Left cardiac atrium (tissue), 4 donors: ENCODE data around the gene RGS6. TPM values are rescaled to one million over a fixed set of nuclear protein-coding genes. Genes with fewer than 3 reads are reported as not detected.
A peak's percentile ranks its signal among the peaks of the same experiment; 100 is the strongest.

Source experiments
- ATAC-seq, 2 donors: fragments of 200-7000 bp; cut with Tn5 transposase; one replicate each; pipeline ENCODE4 v1.9.1; 2020; ENCODE audit warnings: mild to moderate bottlenecking in 2 of 2, moderate library complexity in 2 of 2
- DNase-seq: peaks from one replicate; pipeline ENCODE4 v3.0.0-alpha.2; 2020
- intact Hi-C, 2 donors: fragments of 100-400 bp; cut with DNase I; formaldehyde crosslinking; loops; one replicate each; pipeline versions ENCODE4 v1.14.1 to v1.15.1; 2022 to 2023
- total RNA-seq, 2 donors: library from RNA; stranded (reverse); fragmentation: NEBNext Ultra II Directional; extraction: Animal tissue kit (Norgen Biotek cat#: 25700); gene quantifications; one replicate each; pipeline ENCODE4 v1.2.1, GENCODE V29; 2021
- donor health status: DM: no; HTN: yes; CAD: no.
- donor health status: DM: no; HTN: yes; CAD: no; lungs with severe emphysema.
- donor health status: DM: yes; HTN: yes; CAD: no.
- donor health status: Dilated cardiomyopathy.

Gene RGS6
- total RNA-seq, 2 donors from 2014 or later, result 12.4 to 18.5 TPM

GRCh38 chr14:72519543-72519942 lies 587.3 kb downstream of the RGS6 start:
- ATAC-seq (no peak), DNase-seq (no peak)
- intact Hi-C loops, result loop anchor here (2.0 to 5.0 kb wide), 2 partner anchors 385 to 428 kb away; no protein-coding TSS in a partner anchor

GRCh38 chr14:72521045-72521444 lies 588.8 kb downstream of the RGS6 start:
- no peak for ATAC-seq
- intact Hi-C loops, result no loop called here
- DNase-seq, result no peak

DNA sequence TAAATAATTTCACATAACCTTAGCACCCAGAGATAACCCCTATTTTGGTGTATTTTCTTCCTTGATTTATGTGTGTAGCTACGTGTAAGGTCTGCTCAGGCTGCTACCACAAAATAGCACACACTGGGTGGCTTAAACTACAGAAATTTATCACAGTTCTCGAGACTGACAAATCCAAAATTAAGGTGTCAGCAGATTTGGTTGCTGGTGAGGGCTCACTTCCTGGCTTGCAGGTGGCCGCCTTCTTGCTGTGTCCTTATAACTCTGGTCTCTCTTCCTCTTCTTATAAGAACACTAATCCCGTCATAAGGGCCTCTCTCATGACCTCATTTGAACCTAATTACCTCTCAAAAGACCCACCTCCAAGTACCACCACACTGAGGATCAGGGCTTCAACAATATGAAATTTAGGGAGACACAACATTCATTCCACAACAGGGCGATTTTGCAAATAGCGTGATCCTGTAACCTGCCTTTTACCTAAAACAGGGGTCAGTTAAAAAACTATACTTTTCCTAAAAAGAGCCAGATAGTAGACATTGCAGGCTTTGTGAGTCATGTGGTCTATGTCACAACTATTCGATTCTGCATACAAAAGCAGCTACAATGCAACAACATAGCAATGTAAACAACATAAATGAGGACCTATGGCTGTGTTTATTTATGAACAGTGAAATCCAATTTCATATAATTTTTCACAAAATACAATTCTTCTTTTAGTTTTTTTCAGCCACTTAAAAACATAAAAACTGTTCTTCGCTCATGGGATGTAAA lies 589.9 kb downstream of the RGS6 start:
- ATAC-seq (no peak), DNase-seq (no peak)
- intact Hi-C loops, result no loop called here

GRCh38 chr14:72522847-72523246 lies 590.6 kb downstream of the RGS6 start:
- no peak for ATAC-seq
- no peak for DNase-seq
- intact Hi-C loops, result no loop called here

DNA sequence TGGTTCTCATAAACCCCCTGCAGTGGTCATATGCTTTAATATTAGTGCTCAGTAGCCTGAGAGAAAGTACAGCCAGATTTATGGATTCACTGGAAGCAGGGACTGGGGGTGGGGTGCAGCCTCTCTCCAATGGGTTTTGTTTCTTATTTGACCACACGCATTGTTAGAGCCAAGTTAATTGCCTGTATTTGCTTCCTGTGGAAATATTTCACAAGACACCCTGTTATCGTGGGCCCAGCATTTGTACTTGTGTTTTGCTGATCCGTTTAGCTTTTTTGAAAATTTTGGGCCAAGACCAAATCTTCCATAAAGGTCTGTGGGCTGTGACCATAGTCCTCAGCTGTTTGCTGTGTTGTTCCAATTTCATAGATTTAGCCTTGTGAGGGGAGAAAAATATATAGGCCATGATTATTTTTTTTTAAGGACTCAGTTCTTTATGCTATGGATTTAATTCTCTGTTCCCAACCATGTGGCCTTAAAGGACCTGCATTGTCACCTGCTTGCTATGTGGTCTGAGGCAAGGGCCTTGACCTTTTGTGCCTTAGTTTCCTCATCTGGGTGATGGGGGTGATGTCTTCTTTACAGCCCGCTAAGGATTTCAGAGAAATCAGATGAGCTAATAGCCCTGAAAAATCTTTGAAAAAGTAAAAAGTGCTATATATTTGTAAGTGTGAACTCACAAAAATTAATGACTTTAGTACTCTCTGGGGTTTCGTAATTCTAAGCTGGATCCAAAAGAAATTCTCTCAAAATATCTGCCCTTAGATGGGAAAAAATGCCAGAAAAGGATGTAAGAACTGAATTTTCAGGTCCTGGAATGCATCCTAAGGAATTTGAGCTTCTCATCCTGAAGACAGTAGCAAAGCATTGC lies 591.4 kb downstream of the RGS6 start:
- DNase-seq (no peak), ATAC-seq (peak in 1 of 2 donors; percentile 63)
- intact Hi-C loops, result no loop called here

- no peak for ATAC-seq
- intact Hi-C loops, result no loop called here
- DNase-seq, result no peak
Measured at GRCh38 chr14:72524295-72524629, 592.0 kb downstream of the RGS6 start.

GRCh38 chr14:72525087-72525915 lies 593.1 kb downstream of the RGS6 start:
- DNase-seq (no peak), ATAC-seq (no peak)
- intact Hi-C loops, result no loop called here

DNA sequence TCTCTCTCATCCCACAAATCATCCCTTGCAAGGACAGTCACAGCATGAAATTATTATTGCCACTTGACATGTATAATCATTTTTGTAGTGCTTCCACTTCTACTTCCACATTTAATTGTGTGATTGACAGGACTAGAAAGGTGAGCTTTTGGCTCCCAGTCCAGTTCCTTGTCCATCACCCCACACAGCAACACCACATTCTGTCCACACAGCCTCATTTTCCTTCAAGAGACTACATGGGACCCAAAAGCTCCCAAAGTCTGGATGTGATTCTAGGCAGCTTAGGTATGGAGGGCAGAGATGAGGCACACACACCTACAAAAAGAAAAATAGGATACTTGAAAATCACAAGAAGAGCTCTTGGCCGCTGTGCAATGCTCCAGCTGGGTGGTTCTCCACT lies 595.4 kb downstream of the RGS6 start:
- intact Hi-C loops, result no loop called here
- no peak for DNase-seq
- ATAC-seq, result no peak

DNA sequence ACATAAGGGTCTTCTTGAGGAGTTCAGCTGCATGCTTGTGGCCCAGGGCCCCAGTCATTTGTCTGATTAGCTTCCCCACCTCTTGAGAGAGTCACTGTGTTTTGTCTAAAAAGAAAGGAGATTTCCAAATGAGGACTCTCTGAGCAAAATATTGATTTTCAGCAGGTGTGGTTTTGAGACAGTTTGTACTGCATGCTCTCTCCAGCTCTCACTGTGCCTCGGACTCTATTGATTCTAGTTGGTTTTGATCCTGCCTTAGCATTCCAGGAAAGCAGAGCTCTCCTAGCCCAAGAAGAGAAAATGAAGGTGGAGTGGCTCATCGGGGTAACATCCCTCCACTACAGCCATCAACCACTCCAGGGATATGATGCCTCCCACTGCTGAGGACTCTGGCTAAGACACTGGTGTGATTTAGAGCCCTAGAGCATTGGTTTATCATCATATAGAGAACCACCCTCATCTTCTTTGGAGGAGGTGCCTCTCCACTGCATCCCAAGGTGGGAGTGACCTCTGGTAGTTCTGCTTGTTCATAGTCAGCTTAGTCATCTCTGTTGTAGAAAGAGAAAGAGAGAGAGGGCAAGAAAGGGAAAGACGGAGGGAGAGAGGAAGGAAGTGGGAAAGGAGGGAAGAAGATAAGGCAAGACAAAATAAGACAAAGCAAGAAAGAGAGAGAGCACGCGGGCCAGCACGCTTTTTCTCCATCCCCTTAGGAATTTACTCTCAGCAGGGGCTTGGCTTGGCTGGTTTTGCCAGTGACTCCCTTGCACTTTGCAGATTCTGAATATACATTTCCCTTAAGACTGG lies 596.0 kb downstream of the RGS6 start:
- ATAC-seq (no peak), DNase-seq (no peak)
- intact Hi-C loops, result no loop called here

GRCh38 chr14:72528863-72529175 lies 596.6 kb downstream of the RGS6 start:
- DNase-seq, result no peak
- no peak for ATAC-seq
- intact Hi-C loops, result no loop called here

- ATAC-seq (no peak), DNase-seq (no peak)
- intact Hi-C loops, result no loop called here
Measured at GRCh38 chr14:72532686-72533454, 600.6 kb downstream of the RGS6 start.

DNA sequence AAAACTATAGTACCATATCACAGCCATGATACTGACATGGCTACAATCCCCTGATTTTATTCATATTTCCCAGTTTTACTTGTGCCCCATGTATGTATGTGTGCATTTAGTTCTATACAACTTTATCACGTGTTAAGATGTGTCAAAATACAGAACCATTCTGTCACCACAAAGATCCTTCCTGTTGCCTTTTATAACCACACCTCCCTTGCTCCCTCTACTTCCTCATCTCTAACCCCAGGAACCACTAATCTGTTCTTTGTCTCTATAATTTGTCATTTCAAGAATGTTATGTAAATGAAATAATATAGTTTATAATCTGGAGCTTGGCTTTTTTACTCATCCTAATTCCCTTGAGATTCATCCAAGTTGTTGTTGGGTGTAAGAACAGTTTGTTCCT lies 603.3 kb downstream of the RGS6 start:
- ATAC-seq (peak in 1 of 2 donors; percentile 16), DNase-seq (no peak)
- intact Hi-C loops, result no loop called here

- intact Hi-C loops, result no loop called here
- no peak for DNase-seq
- no peak for ATAC-seq
Measured at GRCh38 chr14:72538387-72538786, 606.2 kb downstream of the RGS6 start.

GRCh38 chr14:72539661-72540315 lies 607.6 kb downstream of the RGS6 start:
- intact Hi-C loops, result no loop called here
- no peak for ATAC-seq
- DNase-seq, result no peak

- DNase-seq (no peak), ATAC-seq (no peak)
- intact Hi-C loops, result no loop called here
Measured at GRCh38 chr14:72540836-72541235, 608.6 kb downstream of the RGS6 start.

GRCh38 chr14:72541546-72541945 lies 609.3 kb downstream of the RGS6 start:
- intact Hi-C loops, result no loop called here
- ATAC-seq (no peak), DNase-seq (no peak)

DNA sequence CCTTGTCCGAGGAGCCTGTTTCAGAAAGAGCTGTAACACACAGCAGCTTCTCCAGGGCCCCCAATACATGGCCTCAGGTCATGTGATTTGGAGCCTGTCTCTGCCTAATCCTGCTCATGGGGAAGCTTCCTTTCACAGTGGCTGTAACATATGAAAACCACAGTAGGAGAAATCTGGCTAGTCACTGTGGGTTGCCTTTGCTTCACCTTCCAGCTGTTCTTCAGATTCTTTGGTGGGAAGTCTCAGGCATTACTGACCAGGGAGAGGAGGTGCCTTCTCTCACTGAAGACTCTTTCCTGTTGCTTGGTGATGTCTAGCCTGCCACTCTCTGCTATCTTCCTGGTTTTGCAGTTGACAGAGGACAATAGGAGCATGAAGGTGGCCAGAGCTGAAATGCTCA lies 611.1 kb downstream of the RGS6 start:
- intact Hi-C loops, result no loop called here
- no peak for ATAC-seq
- no peak for DNase-seq
